GM12878 (cell line): ENCODE measurements around the gene CACNA2D1. TPM values are rescaled to one million over a fixed set of nuclear protein-coding genes. Genes with fewer than 3 reads are reported as not detected.

Experiments used
- ATAC-seq: fragments of 200-7000 bp; cut with Tn5 transposase; 3 replicates; pipeline ENCODE4 v1.9.1; 2020; ENCODE audit warnings: mild to moderate bottlenecking, moderate library complexity
- BruUV-seq: library from RNA; stranded (reverse); fragments of 400-500 nt; replicated peaks from 2 replicates; lab custom pipeline; 2021; lab: Mats Ljungman, UMichigan
- CTCF ChIA-PET: fragments of 300-600 bp; sonication (Branson Sonifier 250); formaldehyde crosslinking; extraction: SDS; loops from one replicate; lab custom pipeline; 2021; ENCODE audit warnings: inconsistent platforms; lab: Yijun Ruan, JAX
- POLR2A ChIA-PET: fragments of 350-600 bp; formaldehyde crosslinking; extraction: SDS; loops from one replicate; lab custom pipeline; 2021; ENCODE audit warnings: inconsistent platforms; lab: Charles Lee
- RAD21 ChIA-PET: fragments of 300-600 bp; sonication (Branson Sonifier 250); formaldehyde crosslinking; loops from one replicate; lab custom pipeline; 2023; ENCODE audit warnings: antibody characterized with exemption; ENCODE audit not compliant: unreplicated experiment; lab: Charles Lee
- SMC1A ChIA-PET: fragments of 300-600 bp; sonication (Branson Sonifier 250); formaldehyde crosslinking; loops from one replicate; lab custom pipeline; 2023; ENCODE audit not compliant: unreplicated experiment, uncharacterized antibody; lab: Charles Lee
- DNase-seq: peaks from one replicate; pipeline ENCODE4 v3.0.0-alpha.2; 2011; ENCODE audit warnings: low read depth, low spot score
- FAIRE-seq: peaks from 3 replicates; lab custom pipeline; 2011; peaks lifted over from hg19 to GRCh38; lab: Jason Lieb, UNC
- H2AFZ ChIP-seq: 2 replicates; pipeline ENCODE4 v1.6.0; 2011; ENCODE audit warnings: low read depth, low read length, control low read depth; ENCODE audit not compliant: control insufficient read depth
- H3K27ac ChIP-seq: 2 replicates; pipeline ENCODE4 v1.5.1; 2011; ENCODE audit warnings: control low read depth; ENCODE audit not compliant: control insufficient read depth, insufficient read depth
- H3K27me3 ChIP-seq, 2 experiments: replicated peaks in 1 of 2; 2 replicates each; pipeline versions ENCODE4 v1.6.0 to v1.6.1; 2011; ENCODE audit warnings: low read length in 1 of 2; ENCODE audit not compliant: control insufficient read depth in 2 of 2, insufficient read depth in 2 of 2
- H3K36me3 ChIP-seq, 2 experiments: 2 replicates each; pipeline ENCODE4 v1.5.1; 2011; ENCODE audit warnings: low read length in 1 of 2; ENCODE audit not compliant: control insufficient read depth in 2 of 2, insufficient read depth in 2 of 2
- H3K4me1 ChIP-seq: 2 replicates; pipeline ENCODE4 v1.6.1; 2011; ENCODE audit warnings: mild to moderate bottlenecking, low read length, moderate library complexity, mixed read lengths; ENCODE audit not compliant: control insufficient read depth, insufficient read depth
- H3K4me2 ChIP-seq: 2 replicates; pipeline ENCODE4 v1.6.0; 2011; ENCODE audit warnings: control low read depth; ENCODE audit not compliant: control insufficient read depth, insufficient read depth
- H3K4me3 ChIP-seq: fragments of 200-600 bp; sonication (generic); 2 replicates; pipeline ENCODE4 v1.5.1; 2016
- H3K79me2 ChIP-seq: 2 replicates; pipeline ENCODE4 v1.6.0; 2011; ENCODE audit warnings: low read length; ENCODE audit not compliant: control insufficient read depth, insufficient read depth
- H3K9ac ChIP-seq: 2 replicates; pipeline ENCODE4 v1.8.0; 2011; ENCODE audit warnings: low read length, control low read depth, mixed read lengths; ENCODE audit not compliant: control insufficient read depth, insufficient read depth
- H3K9me3 ChIP-seq: replicated peaks from 3 replicates; pipeline ENCODE4 v1.5.1; 2011; ENCODE audit warnings: mild to moderate bottlenecking, low read length; ENCODE audit not compliant: control insufficient read depth, insufficient read depth
- H4K20me1 ChIP-seq: 2 replicates; pipeline ENCODE4 v1.6.0; 2011; ENCODE audit not compliant: control insufficient read depth, insufficient read depth
- DPF2 ChIP-seq: fragments of 450-650 bp; IDR thresholded peaks from 2 replicates; pipeline ENCODE4 v1.6.1; 2017; ENCODE audit warnings: mild to moderate bottlenecking
- HCFC1 ChIP-seq: fragments of 150-350 bp; IDR thresholded peaks from 2 replicates; pipeline ENCODE4 v1.6.1; 2014; ENCODE audit warnings: low read length
- RAD51 ChIP-seq: fragments of 450-650 bp; IDR thresholded peaks from 2 replicates; pipeline ENCODE4 v1.6.1; 2016; ENCODE audit warnings: moderate library complexity, mild to moderate bottlenecking, inconsistent platforms
- SMAD5 ChIP-seq: IDR thresholded peaks from 2 replicates; pipeline ENCODE4 v1.6.1; 2016; ENCODE audit warnings: antibody characterized with exemption, low read depth
- TCF7 ChIP-seq: IDR thresholded peaks from 2 replicates; pipeline ENCODE4 v1.6.1; 2014; ENCODE audit warnings: antibody characterized with exemption, borderline replicate concordance
- WGBS: methylation state at CpG from one replicate; pipeline ENCODE4 v1.1.6; 2016; ENCODE audit warnings: low lambda C conversion rate; ENCODE audit not compliant: insufficient replicate concordance, insufficient coverage; ENCODE audit errors: missing lambda C conversion rate; 5-methylcytosine and 5-hydroxymethylcytosine counted together
- in situ Hi-C: fragments of 300-500 bp; cut with MboI; formaldehyde crosslinking; loops from 9 replicates; pipeline ENCODE4 v1.14.3; 2018; ENCODE audit warnings: mixed read lengths
- intact Hi-C: fragments of 100-400 bp; cut with micrococcal nuclease; formaldehyde crosslinking; loops from one replicate; pipeline ENCODE4 v1.14.2; 2022; ENCODE audit not compliant: unreplicated experiment
- polyA plus RNA-seq, 11 experiments: library from polyadenylated mRNA; depleted of rRNA in 4 of 11; unstranded in 6 of 11; stranded (reverse) in 5 of 11; fragments of >200 nt; fragmentation: Nextera tagmentation in 4 of 11; fragmentation: Illumina TruSeq in 1 of 11; extraction: Ambion mirVana in 4 of 11; extraction: Trizol in 1 of 11; gene quantifications; 1 replicate in 1 of 11; 2 replicates in 10 of 11; pipeline versions ENCODE4 v1.2.1 to v1.2.3, GENCODE V29; 2011 to 2016; ENCODE audit warnings: inconsistent platforms in 2 of 11, missing spikeins in 2 of 11, low read depth in 1 of 11
- total RNA-seq, 4 experiments: library from RNA; depleted of rRNA in 3 of 4; stranded (reverse); fragments of >200 nt in 3 of 4; fragmentation: Illumina TruSeq in 1 of 4; extraction: Trizol in 1 of 4; gene quantifications; 2 replicates each; pipeline versions ENCODE4 v1.2.1 to v1.2.3, GENCODE V29; 2013 to 2021

CACNA2D1 gene
- total and polyA plus RNA-seq, 10 of the 15 experiments (the other 5 are each of a cell fraction or from before 2014, with no cell fraction given): 0.14 to 14.8 (median 0.97) TPM

GRCh38 chr7:82091126-82091684 is 352.4 kb downstream of the CACNA2D1 start:
- ChIA-PET RAD21 (interaction anchor here (0.8 to 2.1 kb wide), 3 partner anchors 11 to 25 kb away, joined by 3 to 8 read pairs (median 5); no protein-coding TSS in a partner anchor), CTCF (interaction anchor here (0.7 to 2.3 kb wide), 5 partner anchors 9 to 482 kb away, joined by 3 to 4 read pairs (median 3); no protein-coding TSS in a partner anchor), SMC1A (interaction anchor here (1.0 to 4.1 kb wide), 5 partner anchors 11 to 37 kb away, joined by 3 to 26 read pairs (median 4); no protein-coding TSS in a partner anchor), POLR2A (no interaction called here)
- TF ChIP-seq TCF7 (no peak), HCFC1 (no peak), RAD51 (no peak)
- no peak overlapping the region for H3K9ac ChIP-seq
- no peaks in the 10 kb centered on the region for H3K4me1 ChIP-seq
- no peak overlapping the region for H2AFZ ChIP-seq
- H3K79me2 ChIP-seq: no peaks in the 10 kb centered on the region
- no peaks in the 10 kb centered on the region for H3K9me3 ChIP-seq
- no peaks in the 10 kb centered on the region for H3K27me3 ChIP-seq
- no peaks in the 10 kb centered on the region for H4K20me1 ChIP-seq
- H3K4me2 ChIP-seq: no peak overlapping the region
- no peak overlapping the region for H3K4me3 ChIP-seq
- in situ Hi-C loops: no loop called here
- ATAC-seq (no peak), DNase-seq (no peak), FAIRE-seq (no peak)
- intact Hi-C loops: no loop called here
- BruUV-seq: no TSS peak
- no peaks in the 10 kb centered on the region for H3K36me3 ChIP-seq
- WGBS: 41% methylated on average over 4 of the region's 4 CpGs
- no peak overlapping the region for H3K27ac ChIP-seq

- ChIA-PET CTCF (no interaction called here), RAD21 (no interaction called here), SMC1A (interaction anchor here (1.1 to 1.7 kb wide), 2 partner anchors 9 to 28 kb away, joined by 4 to 10 read pairs; no protein-coding TSS in a partner anchor), POLR2A (interaction anchor here (0.6 kb wide), 1 partner anchor 225 kb away, joined by 7 read pairs; no protein-coding TSS in a partner anchor)
- Histone ChIP-seq H3K9me3 (no peaks in the 10 kb centered on the region), H3K27ac (no peak overlapping the region), H3K4me2 (no peak overlapping the region), H2AFZ (no peak overlapping the region), H3K9ac (no peak overlapping the region), H4K20me1 (no peaks in the 10 kb centered on the region), H3K4me3 (no peak overlapping the region), H3K79me2 (no peaks in the 10 kb centered on the region), H3K36me3 (no peaks in the 10 kb centered on the region), H3K4me1 (no peaks in the 10 kb centered on the region), H3K27me3 (no peaks in the 10 kb centered on the region)
- TF ChIP-seq DPF2 (no peak), SMAD5 (no peak)
- intact Hi-C loops: no loop called here
- no TSS peak for BruUV-seq
- FAIRE-seq: no peak
- no peak for ATAC-seq
- 8% methylated on average over 4 of the region's 4 CpGs for WGBS
- in situ Hi-C loops: no loop called here
- no peak for DNase-seq
Observed at GRCh38 chr7:82087099-82087498, 356.5 kb downstream of the CACNA2D1 start.
